Right lobe of liver (tissue), 6 donors: ENCODE measurements around the gene ADARB2. TPM values are rescaled to one million over a fixed set of nuclear protein-coding genes. Genes with fewer than 3 reads are reported as not detected.

Experiments
- ATAC-seq, 4 donors: fragments of 200-7000 bp; cut with Tn5 transposase; one replicate each; pipeline ENCODE4 v1.9.1; 2020; ENCODE audit warnings: mild to moderate bottlenecking in 4 of 4, moderate library complexity in 4 of 4
- DNase-seq, 3 donors: peaks; one replicate each; pipeline ENCODE4 v3.0.0-alpha.2; 2020
- H3K27ac ChIP-seq, 3 donors: fragments of 200-600 bp; one replicate each; pipeline ENCODE4 v1.8.0; 2022
- H3K27me3 ChIP-seq, 2 donors: fragments of 200-600 bp; one replicate each; pipeline ENCODE4 v1.8.0; 2022
- H3K36me3 ChIP-seq, 4 donors: fragments of 200-600 bp; sonication (generic) in 1 of 4; one replicate each; pipeline versions ENCODE4 v1.5.1 to v1.8.0; 2017 to 2022; ENCODE audit warnings: control low read depth in 1 of 4
- H3K4me1 ChIP-seq, 4 donors: fragments of 200-600 bp; sonication (generic) in 1 of 4; one replicate each; pipeline versions ENCODE4 v1.5.1 to v1.8.0; 2017 to 2022; ENCODE audit warnings: control low read depth in 1 of 4
- H3K4me3 ChIP-seq, 3 donors: fragments of 200-600 bp; one replicate each; pipeline ENCODE4 v1.8.0; 2022
- H3K9me3 ChIP-seq, 4 donors: fragments of 200-600 bp; sonication (generic) in 1 of 4; one replicate each; pipeline versions ENCODE4 v1.5.1 to v1.8.0; 2017 to 2022; ENCODE audit warnings: control low read depth in 1 of 4
- POLR2A ChIP-seq: fragments of 450-650 bp; IDR thresholded peaks from one replicate; pipeline ENCODE4 v1.6.1; 2017; ENCODE audit warnings: antibody characterized with exemption, mild to moderate bottlenecking
- WGBS: methylation state at CpG from one replicate; pipeline ENCODE4 v1.1.6; 2018; ENCODE audit warnings: low coverage, low lambda C conversion rate; ENCODE audit not compliant: insufficient coverage; ENCODE audit errors: missing lambda C conversion rate; 5-methylcytosine and 5-hydroxymethylcytosine counted together
- intact Hi-C, 2 donors: fragments of 100-400 bp; cut with DNase I; formaldehyde crosslinking; loops; one replicate each; pipeline versions ENCODE4 v1.11.2 to v1.14.1; 2022
- total RNA-seq, 6 experiments: library from RNA; depleted of rRNA in 2 of 6; stranded (reverse); fragments of >200 nt in 2 of 6; fragmentation: NEBNext Ultra II Directional in 3 of 6; extraction: Animal tissue kit (Norgen Biotek cat#: 25700) in 3 of 6; gene quantifications; one replicate each; pipeline versions ENCODE4 v1.1.0 to v1.2.4, GENCODE V29; 2016 to 2023
- TF ChIP-seq, protein P1 (sequence below), 4 donors: fragments of 200-600 bp in 3 of 4; fragments of 450-650 bp in 1 of 4; IDR thresholded peaks; one replicate each; pipeline versions ENCODE4 v1.5.1 to v1.8.0; 2016 to 2022; ENCODE audit warnings: antibody characterized with exemption in 4 of 4, mild to moderate bottlenecking in 2 of 4
- donor health status: DM: no; HTN: yes; CAD: no.
- donor health status: DM: no; HTN: no; CAD: no.
- donor health status: DM: no; HTN: no; CAD: no.
- donor health status: DM: no; HTN: yes; CAD: no.
- donor health status: DM: no; HTN: yes; CAD: no.

Gene ADARB2
- total RNA-seq, 6 experiments from 2014 or later, result 0.07 to 0.68 (median 0.42) TPM

DNA sequence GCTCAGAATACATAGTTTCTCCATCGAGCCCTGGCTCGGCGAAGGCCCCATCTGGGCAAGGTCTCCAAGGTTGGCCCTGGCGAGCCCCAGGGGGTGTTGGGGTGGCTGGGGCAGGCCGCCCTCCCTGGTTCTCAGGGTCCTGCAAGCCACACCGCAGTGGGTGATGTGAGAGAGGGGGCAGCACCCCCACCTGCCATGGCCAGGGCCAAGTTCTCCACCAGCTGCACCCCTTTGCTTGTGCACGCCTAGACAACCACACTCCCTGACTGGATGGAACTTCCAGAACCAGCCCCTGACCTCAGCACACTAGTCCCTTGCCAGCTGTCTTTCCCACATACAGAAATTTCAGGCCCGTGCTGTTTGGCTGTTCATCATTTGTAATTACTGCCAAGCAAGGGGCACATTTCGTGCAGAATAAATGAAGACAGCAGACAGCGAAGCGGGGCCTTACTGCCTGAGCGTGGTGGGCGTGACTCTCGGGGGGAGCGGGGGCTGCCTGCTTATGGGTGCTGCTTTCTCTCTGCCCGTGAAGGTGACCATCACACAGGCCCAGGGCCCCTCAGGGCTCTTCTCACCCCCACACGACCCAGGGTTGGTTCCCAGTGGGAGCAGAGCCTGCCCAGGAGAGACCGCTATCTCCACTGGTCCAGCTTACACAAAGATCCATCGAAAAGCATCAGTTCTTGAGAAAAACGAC is 85.9 kb downstream of the ADARB2 start:
- no peaks in the 10 kb centered on the region for H3K9me3 ChIP-seq
- intact Hi-C loops, result no loop called here
- H3K36me3 ChIP-seq, result no peaks in the 10 kb centered on the region
- no peak for TF ChIP-seq POLR2A
- TF ChIP-seq, protein P1, sequence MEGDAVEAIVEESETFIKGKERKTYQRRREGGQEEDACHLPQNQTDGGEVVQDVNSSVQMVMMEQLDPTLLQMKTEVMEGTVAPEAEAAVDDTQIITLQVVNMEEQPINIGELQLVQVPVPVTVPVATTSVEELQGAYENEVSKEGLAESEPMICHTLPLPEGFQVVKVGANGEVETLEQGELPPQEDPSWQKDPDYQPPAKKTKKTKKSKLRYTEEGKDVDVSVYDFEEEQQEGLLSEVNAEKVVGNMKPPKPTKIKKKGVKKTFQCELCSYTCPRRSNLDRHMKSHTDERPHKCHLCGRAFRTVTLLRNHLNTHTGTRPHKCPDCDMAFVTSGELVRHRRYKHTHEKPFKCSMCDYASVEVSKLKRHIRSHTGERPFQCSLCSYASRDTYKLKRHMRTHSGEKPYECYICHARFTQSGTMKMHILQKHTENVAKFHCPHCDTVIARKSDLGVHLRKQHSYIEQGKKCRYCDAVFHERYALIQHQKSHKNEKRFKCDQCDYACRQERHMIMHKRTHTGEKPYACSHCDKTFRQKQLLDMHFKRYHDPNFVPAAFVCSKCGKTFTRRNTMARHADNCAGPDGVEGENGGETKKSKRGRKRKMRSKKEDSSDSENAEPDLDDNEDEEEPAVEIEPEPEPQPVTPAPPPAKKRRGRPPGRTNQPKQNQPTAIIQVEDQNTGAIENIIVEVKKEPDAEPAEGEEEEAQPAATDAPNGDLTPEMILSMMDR (IDR thresholded peaks at IDR 0.05), result no peak
- WGBS, result 50% methylated on average over 6 of the region's 20 CpGs
- no peak for ATAC-seq
- H3K4me3 ChIP-seq, result no peak overlapping the region
- no peak overlapping the region for H3K27ac ChIP-seq
- H3K4me1 ChIP-seq, result no peaks in the 10 kb centered on the region
- DNase-seq, result no peak
- no peaks in the 10 kb centered on the region for H3K27me3 ChIP-seq

DNA sequence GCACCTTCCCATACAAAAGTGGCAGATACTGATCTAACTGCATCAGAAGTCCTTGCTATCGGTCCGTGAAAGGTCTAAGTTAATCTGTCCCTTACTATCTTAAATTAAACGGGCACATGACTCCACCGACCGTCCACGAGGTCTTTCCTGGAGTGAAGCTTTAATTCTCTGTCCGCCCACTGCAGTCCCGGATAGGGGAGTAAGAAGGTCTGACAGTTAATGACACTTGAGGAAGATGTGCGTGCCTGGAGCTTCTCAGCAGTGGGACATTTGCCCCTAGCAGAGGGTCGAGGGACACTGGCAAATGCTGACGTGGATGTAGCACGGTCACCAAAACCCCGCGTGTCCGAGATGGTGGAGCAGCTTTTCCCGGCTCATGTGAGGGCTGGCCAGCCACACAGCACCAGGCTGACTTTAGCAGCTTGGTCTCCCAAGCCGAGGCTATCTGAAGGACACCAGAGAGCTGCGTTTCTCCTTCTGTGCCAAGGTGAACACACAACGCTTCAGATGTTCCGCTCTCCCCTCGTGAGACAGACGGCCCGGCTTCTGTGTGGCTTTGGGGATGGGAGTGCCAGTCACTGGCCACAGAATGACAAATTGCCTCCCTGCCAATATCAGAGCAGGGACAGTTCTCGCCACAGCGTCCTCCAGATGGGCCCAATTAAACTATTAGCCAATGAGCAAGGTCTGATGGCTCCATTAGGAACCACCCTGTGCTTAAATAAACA is 86.6 kb downstream of the ADARB2 start:
- intact Hi-C loops, result no loop called here
- Histone ChIP-seq H3K36me3 (no peaks in the 10 kb centered on the region), H3K9me3 (no peaks in the 10 kb centered on the region), H3K4me3 (no peak overlapping the region), H3K4me1 (no peaks in the 10 kb centered on the region), H3K27me3 (no peaks in the 10 kb centered on the region), H3K27ac (no peak overlapping the region)
- TF ChIP-seq, protein P1 (IDR thresholded peaks at IDR 0.05), result no peak
- no peak for TF ChIP-seq POLR2A
- 66% methylated on average over 9 of the region's 25 CpGs for WGBS
- ATAC-seq (no peak), DNase-seq (no peak)

DNA sequence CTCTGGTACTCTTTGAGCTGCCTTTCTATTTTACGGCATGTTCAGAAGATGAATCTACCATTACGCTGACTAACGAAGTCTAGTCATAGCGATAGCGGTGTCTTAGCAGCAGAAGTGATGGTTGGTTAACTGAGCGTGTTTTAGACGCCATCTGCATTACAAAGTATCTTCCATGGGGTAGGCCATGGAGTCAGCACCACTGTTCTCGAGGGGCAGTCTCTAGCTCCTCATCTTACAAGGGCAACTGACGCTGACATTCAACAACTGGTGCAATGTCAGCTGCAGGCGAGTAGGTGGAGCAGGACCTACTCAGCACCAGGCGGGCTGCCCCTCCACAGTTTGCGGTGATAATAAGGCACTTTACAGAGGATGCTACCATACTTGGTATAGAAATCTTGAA is 88.7 kb downstream of the ADARB2 start:
- no peak for ATAC-seq
- no peak for TF ChIP-seq POLR2A
- TF ChIP-seq, protein P1 (IDR thresholded peaks at IDR 0.05), result no peak

DNA sequence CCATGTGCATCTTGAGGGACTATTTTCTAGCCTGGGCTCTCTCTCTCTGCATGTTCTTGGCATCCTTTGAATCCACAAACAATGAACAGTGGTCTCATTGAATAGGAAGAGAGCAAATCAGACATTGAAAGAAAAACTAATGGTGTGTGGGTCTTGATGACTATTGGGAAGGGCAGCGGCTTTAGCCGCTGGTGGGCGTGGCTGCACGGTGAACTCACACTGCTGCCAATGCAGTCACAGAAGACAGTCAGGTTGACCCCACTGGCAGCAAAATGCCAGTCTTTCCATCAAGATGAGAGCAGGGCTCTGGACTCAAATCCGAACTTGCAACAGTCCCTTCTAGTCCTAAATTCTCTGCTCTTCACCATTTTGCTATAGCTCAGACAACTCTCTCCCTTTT is 91.0 kb downstream of the ADARB2 start:
- no peak for DNase-seq
- ATAC-seq, result no peak
- intact Hi-C loops, result no loop called here
- 38% methylated on average over 3 of the region's 5 CpGs for WGBS
- Histone ChIP-seq H3K27me3 (no peaks in the 10 kb centered on the region), H3K4me3 (no peak overlapping the region), H3K9me3 (no peaks in the 10 kb centered on the region), H3K27ac (no peak overlapping the region), H3K36me3 (no peaks in the 10 kb centered on the region), H3K4me1 (no peaks in the 10 kb centered on the region)
- TF ChIP-seq POLR2A, result no peak

More for the DNA sequence above, 88.7 kb downstream of the ADARB2 start:
- Histone ChIP-seq H3K4me1 (no peaks in the 10 kb centered on the region), H3K27ac (no peak overlapping the region), H3K9me3 (no peaks in the 10 kb centered on the region), H3K4me3 (no peak overlapping the region), H3K27me3 (no peaks in the 10 kb centered on the region), H3K36me3 (no peaks in the 10 kb centered on the region)
- 77% methylated on average over 7 of the region's 12 CpGs for WGBS
- DNase-seq, result no peak
- intact Hi-C loops, result no loop called here

DNA sequence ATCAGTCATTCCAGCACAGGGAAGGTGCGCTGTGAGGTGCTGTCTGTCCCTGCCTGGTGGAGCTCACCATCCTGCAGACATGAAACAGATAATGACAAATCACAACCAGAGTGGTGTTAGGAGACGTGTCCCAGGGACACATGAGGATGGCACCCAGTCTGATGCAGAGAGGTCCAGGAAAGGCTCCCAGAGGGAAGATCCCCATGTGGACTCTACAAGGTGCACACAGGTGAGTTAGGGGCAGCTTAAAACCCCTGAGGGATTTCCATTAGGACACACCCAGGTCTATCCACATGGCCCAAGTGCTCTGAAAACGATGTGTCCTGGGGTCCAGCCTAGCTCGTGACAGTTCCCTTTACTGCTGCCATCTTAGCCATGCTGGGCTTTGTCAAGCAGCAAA is 91.4 kb downstream of the ADARB2 start:
- 42% methylated on average over 2 of the region's 4 CpGs for WGBS
- Histone ChIP-seq H3K27ac (no peak overlapping the region), H3K4me3 (no peak overlapping the region), H3K27me3 (no peaks in the 10 kb centered on the region), H3K36me3 (no peaks in the 10 kb centered on the region), H3K9me3 (no peaks in the 10 kb centered on the region), H3K4me1 (no peaks in the 10 kb centered on the region)
- no peak for ATAC-seq
- intact Hi-C loops, result no loop called here
- TF ChIP-seq POLR2A, result no peak
- TF ChIP-seq, protein P1 (IDR thresholded peaks at IDR 0.05), result no peak
- no peak for DNase-seq
